ENCODE results near the gene PLAAT2.

The PLAAT2 gene

DNA sequence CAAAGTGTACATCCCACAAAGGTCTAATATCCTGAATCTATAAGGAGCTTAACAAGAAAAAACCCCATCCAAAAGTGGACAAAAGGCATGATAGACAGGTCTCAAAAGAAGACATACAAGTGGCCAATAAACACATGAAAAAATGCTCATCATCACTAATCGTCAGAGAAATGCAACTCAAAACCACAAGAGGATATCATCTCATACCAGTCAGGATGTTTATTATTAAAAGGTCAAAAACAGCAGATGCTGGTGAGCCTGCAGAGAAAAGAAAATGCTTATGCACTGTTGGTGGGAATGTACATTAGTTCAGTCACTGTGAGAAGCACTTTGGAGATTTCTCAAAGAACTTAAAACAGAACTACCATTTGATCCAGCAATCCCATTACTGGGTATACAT, 44.6 kb downstream of the PLAAT2 start:
- no peaks in the 10 kb centered on the region for H3K36me3 ChIP-seq (ENCODE audit: insufficient read depth, low read length)
- H3K27ac ChIP-seq (ENCODE audit: low read length), result no peak overlapping the region
- H4K20me1 ChIP-seq (ENCODE audit: insufficient read depth, low read length), result no peaks in the 10 kb centered on the region
- H3K79me2 ChIP-seq (ENCODE audit: insufficient read depth, low read length), result no peaks in the 10 kb centered on the region
- H3K4me3 ChIP-seq (ENCODE audit: low read depth in 1 of 2, low read length in 2 of 2), result no peak overlapping the region
- H2AFZ ChIP-seq (ENCODE audit: low read depth, low read length), result no peak overlapping the region
- no peak overlapping the region for H3K9ac ChIP-seq (ENCODE audit: low read depth, low read length)
- H3K4me2 ChIP-seq (ENCODE audit: insufficient read depth, low read length), result no peak overlapping the region
- ATAC-seq (ENCODE audit: insufficient read depth, low read depth) (0 out of 3 replicates have a peak, but pooled peaks have one; percentile 31), DNase-seq (no peak)
- H3K27me3 ChIP-seq (ENCODE audit: insufficient read depth, low read length, poor library complexity), result peaks cover 3% of the 10 kb centered on the region
- no peak for TF ChIP-seq EZH2 (IDR thresholded peaks at IDR 0.05; ENCODE audit: borderline replicate concordance, low read depth, low read length, severe bottlenecking)
- no peaks in the 10 kb centered on the region for H3K9me3 ChIP-seq (ENCODE audit: insufficient read depth, low read length, severe bottlenecking)
- no peaks in the 10 kb centered on the region for H3K4me1 ChIP-seq (ENCODE audit: insufficient read depth, low read length)

DNA sequence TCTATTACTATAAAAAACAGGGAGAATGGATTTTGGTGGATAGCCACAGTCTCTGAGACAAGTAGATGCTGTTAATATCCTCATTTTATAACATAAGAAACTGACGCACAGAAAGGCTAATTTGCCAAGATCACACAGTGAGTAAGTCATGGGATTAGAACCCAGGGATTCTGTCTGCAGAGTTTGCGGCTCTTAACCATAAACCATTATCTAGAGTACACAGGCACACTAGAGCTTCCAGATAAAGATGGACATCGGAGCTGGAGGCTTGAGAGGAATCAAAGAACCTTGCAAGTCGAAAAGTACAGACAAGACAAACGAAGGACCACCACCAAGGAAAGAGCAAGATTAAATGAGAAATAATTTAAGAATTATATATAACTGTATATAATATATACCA, 46.0 kb downstream of the PLAAT2 start:
- H3K27ac ChIP-seq (ENCODE audit: low read length), result no peak overlapping the region
- H3K79me2 ChIP-seq (ENCODE audit: insufficient read depth, low read length), result no peaks in the 10 kb centered on the region
- H3K4me3 ChIP-seq (ENCODE audit: low read depth in 1 of 2, low read length in 2 of 2), result no peak overlapping the region
- no peaks in the 10 kb centered on the region for H3K9me3 ChIP-seq (ENCODE audit: insufficient read depth, low read length, severe bottlenecking)
- H3K4me1 ChIP-seq (ENCODE audit: insufficient read depth, low read length), result no peaks in the 10 kb centered on the region
- DNase-seq (no peak), ATAC-seq (ENCODE audit: insufficient read depth, low read depth) (no peak)
- no peaks in the 10 kb centered on the region for H3K36me3 ChIP-seq (ENCODE audit: insufficient read depth, low read length)
- TF ChIP-seq, protein P1, sequence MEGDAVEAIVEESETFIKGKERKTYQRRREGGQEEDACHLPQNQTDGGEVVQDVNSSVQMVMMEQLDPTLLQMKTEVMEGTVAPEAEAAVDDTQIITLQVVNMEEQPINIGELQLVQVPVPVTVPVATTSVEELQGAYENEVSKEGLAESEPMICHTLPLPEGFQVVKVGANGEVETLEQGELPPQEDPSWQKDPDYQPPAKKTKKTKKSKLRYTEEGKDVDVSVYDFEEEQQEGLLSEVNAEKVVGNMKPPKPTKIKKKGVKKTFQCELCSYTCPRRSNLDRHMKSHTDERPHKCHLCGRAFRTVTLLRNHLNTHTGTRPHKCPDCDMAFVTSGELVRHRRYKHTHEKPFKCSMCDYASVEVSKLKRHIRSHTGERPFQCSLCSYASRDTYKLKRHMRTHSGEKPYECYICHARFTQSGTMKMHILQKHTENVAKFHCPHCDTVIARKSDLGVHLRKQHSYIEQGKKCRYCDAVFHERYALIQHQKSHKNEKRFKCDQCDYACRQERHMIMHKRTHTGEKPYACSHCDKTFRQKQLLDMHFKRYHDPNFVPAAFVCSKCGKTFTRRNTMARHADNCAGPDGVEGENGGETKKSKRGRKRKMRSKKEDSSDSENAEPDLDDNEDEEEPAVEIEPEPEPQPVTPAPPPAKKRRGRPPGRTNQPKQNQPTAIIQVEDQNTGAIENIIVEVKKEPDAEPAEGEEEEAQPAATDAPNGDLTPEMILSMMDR (IDR thresholded peaks at IDR 0.05; ENCODE audit: borderline replicate concordance, extremely low read depth, low read length, poor library complexity, severe bottlenecking), result no peak
- no peak for TF ChIP-seq EZH2 (IDR thresholded peaks at IDR 0.05; ENCODE audit: borderline replicate concordance, low read depth, low read length, severe bottlenecking)
- H4K20me1 ChIP-seq (ENCODE audit: insufficient read depth, low read length), result no peaks in the 10 kb centered on the region
- H3K9ac ChIP-seq (ENCODE audit: low read depth, low read length), result no peak overlapping the region
- H2AFZ ChIP-seq (ENCODE audit: low read depth, low read length), result no peak overlapping the region
- H3K27me3 ChIP-seq (ENCODE audit: insufficient read depth, low read length, poor library complexity), result peaks cover 3% of the 10 kb centered on the region
- H3K4me2 ChIP-seq (ENCODE audit: insufficient read depth, low read length), result no peak overlapping the region

DNA sequence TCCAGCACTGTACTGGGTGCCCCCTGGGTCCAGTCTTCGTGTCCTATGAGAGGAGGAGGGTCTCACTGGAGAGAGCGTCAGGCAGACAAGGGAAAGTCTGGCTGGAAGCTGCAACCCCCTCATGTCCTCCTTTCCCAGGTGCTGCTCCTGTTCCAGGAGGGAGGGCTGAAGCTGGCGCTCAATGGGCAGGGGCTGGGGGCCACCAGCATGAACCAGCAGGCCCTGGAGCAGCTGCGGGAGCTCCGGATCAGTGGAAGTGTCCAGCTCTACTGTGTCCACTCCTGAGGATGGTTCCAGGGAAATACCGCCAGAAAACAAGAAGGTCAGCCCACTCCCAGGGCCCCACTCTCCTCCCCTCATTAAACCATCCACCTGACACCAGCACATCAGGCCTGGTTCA, 47.1 kb downstream of the PLAAT2 start:
- Histone ChIP-seq H3K4me2 (ENCODE audit: insufficient read depth, low read length) (no peak overlapping the region), H3K27ac (ENCODE audit: low read length) (no peak overlapping the region), H3K4me1 (ENCODE audit: insufficient read depth, low read length) (no peaks in the 10 kb centered on the region), H3K9ac (ENCODE audit: low read depth, low read length) (no peak overlapping the region), H3K4me3 (ENCODE audit: low read depth in 1 of 2, low read length in 2 of 2) (no peak overlapping the region), H2AFZ (ENCODE audit: low read depth, low read length) (no peak overlapping the region), H3K36me3 (ENCODE audit: insufficient read depth, low read length) (no peaks in the 10 kb centered on the region), H3K27me3 (ENCODE audit: insufficient read depth, low read length, poor library complexity) (no peaks in the 10 kb centered on the region), H3K79me2 (ENCODE audit: insufficient read depth, low read length) (no peaks in the 10 kb centered on the region), H3K9me3 (ENCODE audit: insufficient read depth, low read length, severe bottlenecking) (no peaks in the 10 kb centered on the region), H4K20me1 (ENCODE audit: insufficient read depth, low read length) (no peaks in the 10 kb centered on the region)
- no peak for TF ChIP-seq EZH2 (IDR thresholded peaks at IDR 0.05; ENCODE audit: borderline replicate concordance, low read depth, low read length, severe bottlenecking)
- TF ChIP-seq, protein P1 (IDR thresholded peaks at IDR 0.05; ENCODE audit: borderline replicate concordance, extremely low read depth, low read length, poor library complexity, severe bottlenecking), result no peak
- ATAC-seq (ENCODE audit: insufficient read depth, low read depth) (no peak), DNase-seq (no peak)

DNA sequence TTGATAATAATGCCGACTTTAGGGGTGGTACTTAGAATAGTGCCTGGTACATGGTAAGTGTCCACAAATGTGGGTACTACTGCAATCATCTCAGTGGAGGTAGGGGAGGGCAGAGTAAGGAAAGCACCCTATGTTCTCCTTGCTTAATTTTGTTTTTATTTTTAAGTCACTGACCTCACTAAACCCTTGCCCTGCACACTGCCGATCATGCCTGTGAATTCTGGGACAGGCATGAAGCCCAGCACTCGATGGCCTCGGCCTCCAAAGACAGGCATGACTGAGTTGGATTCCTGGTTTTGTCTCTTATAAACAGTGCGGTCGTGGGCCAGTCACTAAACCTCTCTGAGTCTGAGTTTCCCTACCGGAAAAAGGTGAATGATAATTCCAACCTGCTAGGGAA, 50.4 kb downstream of the PLAAT2 start:
- DNase-seq (no peak), ATAC-seq (ENCODE audit: insufficient read depth, low read depth) (no peak)
- Histone ChIP-seq H3K4me2 (ENCODE audit: insufficient read depth, low read length) (no peak overlapping the region), H3K36me3 (ENCODE audit: insufficient read depth, low read length) (no peaks in the 10 kb centered on the region), H3K27me3 (ENCODE audit: insufficient read depth, low read length, poor library complexity) (no peaks in the 10 kb centered on the region), H2AFZ (ENCODE audit: low read depth, low read length) (no peak overlapping the region), H3K9me3 (ENCODE audit: insufficient read depth, low read length, severe bottlenecking) (no peaks in the 10 kb centered on the region), H3K4me3 (ENCODE audit: low read depth in 1 of 2, low read length in 2 of 2) (no peak overlapping the region), H3K4me1 (ENCODE audit: insufficient read depth, low read length) (no peaks in the 10 kb centered on the region), H3K79me2 (ENCODE audit: insufficient read depth, low read length) (no peaks in the 10 kb centered on the region), H3K27ac (ENCODE audit: low read length) (no peak overlapping the region), H3K9ac (ENCODE audit: low read depth, low read length) (no peak overlapping the region), H4K20me1 (ENCODE audit: insufficient read depth, low read length) (no peaks in the 10 kb centered on the region)
- TF ChIP-seq, protein P1 (IDR thresholded peaks at IDR 0.05; ENCODE audit: borderline replicate concordance, extremely low read depth, low read length, poor library complexity, severe bottlenecking), result no peak
- TF ChIP-seq EZH2 (IDR thresholded peaks at IDR 0.05; ENCODE audit: borderline replicate concordance, low read depth, low read length, severe bottlenecking), result no peak

Data from DND-41 (cell line).